ENCODE data around the gene WDR53. TPM values are rescaled to one million over a fixed set of nuclear protein-coding genes. Genes with fewer than 3 reads are reported as not detected.

WDR53 gene
- total RNA-seq, 4 donors from 2014 or later = 3.8 to 8.7 (median 5.6) TPM

- no peak for DNase-seq (ENCODE audit: extremely low spot score)
- intact Hi-C loops (cut with DNase I) = no loop called here
- no peak overlapping the region for H3K27ac ChIP-seq (replicated peaks in 1 of 4)
- peaks cover 0 to 9% (median 9%) of the 10 kb centered on the region in 4 donors for H3K4me1 ChIP-seq
- no peak for TF ChIP-seq POLR2AphosphoS5 (IDR thresholded peaks at IDR 0.05)
- TF ChIP-seq EP300 (IDR thresholded peaks at IDR 0.05) = no peak
- TF ChIP-seq POLR2A (IDR thresholded peaks at IDR 0.05; ENCODE audit: low read depth) = no peak
- no peak for TF ChIP-seq CTCF (IDR thresholded peaks at IDR 0.05)
- no peak overlapping the region for H3K4me3 ChIP-seq
- H3K9me3 ChIP-seq = no peaks in the 10 kb centered on the region
- peaks cover 0 to 11% (median 0%) of the 10 kb centered on the region in 4 donors for H3K27me3 ChIP-seq
- WGBS = 28% methylated on average over 14 of the region's 14 CpGs
- H3K36me3 ChIP-seq = no peaks in the 10 kb centered on the region
These were observed 35.1 kb downstream of the WDR53 start for GRCh38 chr3:196533260-196533681.

GRCh38 chr3:196531418-196531817 is 36.9 kb downstream of the WDR53 start:
- TF ChIP-seq CTCF (IDR thresholded peaks at IDR 0.05) (no peak), POLR2AphosphoS5 (IDR thresholded peaks at IDR 0.05) (no peak), POLR2A (IDR thresholded peaks at IDR 0.05; ENCODE audit: low read depth) (no peak), EP300 (IDR thresholded peaks at IDR 0.05) (no peak)
- H3K27ac ChIP-seq (replicated peaks in 1 of 4) = no peak overlapping the region
- 84% methylated on average over 4 of the region's 4 CpGs for WGBS
- H3K4me3 ChIP-seq = no peak overlapping the region
- H3K4me1 ChIP-seq = peaks cover 0 to 11% (median 9%) of the 10 kb centered on the region in 4 donors
- H3K9me3 ChIP-seq = no peaks in the 10 kb centered on the region
- intact Hi-C loops (cut with DNase I) = no loop called here
- H3K27me3 ChIP-seq = peaks cover 0 to 7% (median 0%) of the 10 kb centered on the region in 4 donors
- no peaks in the 10 kb centered on the region for H3K36me3 ChIP-seq
- DNase-seq (ENCODE audit: extremely low spot score) = no peak

GRCh38 chr3:196528639-196529233 is 39.6 kb downstream of the WDR53 start:
- Histone ChIP-seq H3K27ac (replicated peaks in 1 of 4) (peak overlapping the region in 3 of 4 donors; percentile 74 to 76 (median 74)), H3K9me3 (no peaks in the 10 kb centered on the region), H3K27me3 (peaks cover 0 to 7% (median 0%) of the 10 kb centered on the region in 4 donors), H3K4me3 (peak overlapping the region; percentile 46 to 64 (median 54)), H3K36me3 (no peaks in the 10 kb centered on the region), H3K4me1 (peaks cover 0 to 11% (median 9%) of the 10 kb centered on the region in 4 donors)
- TF ChIP-seq POLR2AphosphoS5 (IDR thresholded peaks at IDR 0.05) = peak in 1 of 2 donors; percentile 38
- TF ChIP-seq EP300 (IDR thresholded peaks at IDR 0.05) = no peak
- no peak for TF ChIP-seq POLR2A (IDR thresholded peaks at IDR 0.05; ENCODE audit: low read depth)
- peak; percentile 83 to 89 (median 83) for TF ChIP-seq CTCF (IDR thresholded peaks at IDR 0.05)
- peak; percentile 93 for DNase-seq (ENCODE audit: extremely low spot score)
- WGBS = 10% methylated on average over 12 of the region's 52 CpGs
- intact Hi-C loops (cut with DNase I) = loop anchor here (10.0 kb wide), 1 partner anchor 454 kb away; no protein-coding TSS in a partner anchor

GRCh38 chr3:196525141-196525540 is 43.2 kb downstream of the WDR53 start:
- H3K4me1 ChIP-seq = peaks cover 0 to 11% (median 9%) of the 10 kb centered on the region in 4 donors
- no peak for TF ChIP-seq CTCF (IDR thresholded peaks at IDR 0.05)
- no peak for TF ChIP-seq POLR2A (IDR thresholded peaks at IDR 0.05; ENCODE audit: low read depth)
- TF ChIP-seq POLR2AphosphoS5 (IDR thresholded peaks at IDR 0.05) = no peak
- no peak for TF ChIP-seq EP300 (IDR thresholded peaks at IDR 0.05)
- 84% methylated on average over 4 of the region's 4 CpGs for WGBS
- DNase-seq (ENCODE audit: extremely low spot score) = no peak
- no peaks in the 10 kb centered on the region for H3K27me3 ChIP-seq
- H3K36me3 ChIP-seq = no peaks in the 10 kb centered on the region
- no peak overlapping the region for H3K27ac ChIP-seq (replicated peaks in 1 of 4)
- intact Hi-C loops (cut with DNase I) = loop anchor here (10.0 kb wide), 1 partner anchor 450 kb away; no protein-coding TSS in a partner anchor
- H3K4me3 ChIP-seq = no peak overlapping the region
- H3K9me3 ChIP-seq = peaks cover 0 to 5% (median 4%) of the 10 kb centered on the region in 4 donors
